Ishikawa (cell line): Measurements from ENCODE around the gene LSAMP.

Experiments
- CEBPB ChIP-seq: IDR thresholded peaks from 2 replicates; pipeline ENCODE4 v1.6.1; 2012
- CREB1 ChIP-seq: IDR thresholded peaks from 2 replicates; pipeline ENCODE4 v1.6.1; 2012; ENCODE audit warnings: low read depth
- EGR1 ChIP-seq: IDR thresholded peaks from 2 replicates; pipeline ENCODE4 v1.6.1; 2012
- EP300 ChIP-seq: IDR thresholded peaks from 2 replicates; pipeline ENCODE4 v1.6.1; 2012; ENCODE audit warnings: borderline replicate concordance
- FOXM1 ChIP-seq: IDR thresholded peaks from 2 replicates; pipeline ENCODE4 v1.6.1; 2012; ENCODE audit warnings: low read depth, borderline replicate concordance
- MAX ChIP-seq: IDR thresholded peaks from 2 replicates; pipeline ENCODE4 v1.6.1; 2012
- NFIC ChIP-seq: IDR thresholded peaks from 2 replicates; pipeline ENCODE4 v1.6.1; 2012
- RAD21 ChIP-seq: IDR thresholded peaks from 2 replicates; pipeline ENCODE4 v1.6.1; 2012; ENCODE audit warnings: low read depth
- REST ChIP-seq: IDR thresholded peaks from 2 replicates; pipeline ENCODE4 v1.6.1; 2012; ENCODE audit warnings: low read depth, mild to moderate bottlenecking
- TAF1 ChIP-seq: IDR thresholded peaks from 2 replicates; pipeline ENCODE4 v1.6.1; 2012; ENCODE audit warnings: low read depth, mild to moderate bottlenecking
- TCF12 ChIP-seq: IDR thresholded peaks from 2 replicates; pipeline ENCODE4 v1.6.1; 2012; ENCODE audit warnings: low read depth
- TEAD4 ChIP-seq: IDR thresholded peaks from 2 replicates; pipeline ENCODE4 v1.6.1; 2012
- USF1 ChIP-seq: IDR thresholded peaks from 2 replicates; pipeline ENCODE4 v1.6.1; 2012
- YY1 ChIP-seq: IDR thresholded peaks from 2 replicates; pipeline ENCODE4 v1.6.1; 2012; ENCODE audit warnings: low read depth
- ZBTB7A ChIP-seq: IDR thresholded peaks from 2 replicates; pipeline ENCODE4 v1.6.1; 2012; ENCODE audit warnings: low read depth

Gene LSAMP

GRCh38 chr3:116083683-116084082 lies 361.6 kb downstream of the LSAMP start:
- TF ChIP-seq CREB1 (no peak), FOXM1 (no peak), MAX (no peak), EP300 (no peak), YY1 (no peak), TCF12 (no peak), CEBPB (no peak)

GRCh38 chr3:116078561-116078960 lies 366.7 kb downstream of the LSAMP start:
- no peak for TF ChIP-seq CREB1
- TF ChIP-seq TEAD4, result no peak

GRCh38 chr3:116077557-116077956 lies 367.7 kb downstream of the LSAMP start:
- no peak for TF ChIP-seq CEBPB
- TF ChIP-seq CREB1, result no peak
- TF ChIP-seq TAF1, result no peak
- no peak for TF ChIP-seq REST

GRCh38 chr3:116077059-116077458 lies 368.2 kb downstream of the LSAMP start:
- TF ChIP-seq MAX, result no peak
- TF ChIP-seq CEBPB, result no peak
- TF ChIP-seq CREB1, result no peak
- no peak for TF ChIP-seq USF1
- TF ChIP-seq EP300, result no peak
- TF ChIP-seq NFIC, result no peak
- TF ChIP-seq YY1, result no peak
- no peak for TF ChIP-seq REST
- no peak for TF ChIP-seq FOXM1
- no peak for TF ChIP-seq TCF12
- TF ChIP-seq RAD21, result no peak
- no peak for TF ChIP-seq TEAD4
- TF ChIP-seq ZBTB7A, result no peak
- TF ChIP-seq TAF1, result no peak
- no peak for TF ChIP-seq EGR1

GRCh38 chr3:116070061-116070460 lies 375.2 kb downstream of the LSAMP start:
- TF ChIP-seq USF1, result no peak
- no peak for TF ChIP-seq TCF12
- TF ChIP-seq CREB1, result no peak

- TF ChIP-seq TAF1 (no peak), REST (no peak)
These were observed 376.3 kb downstream of the LSAMP start for GRCh38 chr3:116069024-116069423.
